ENCODE data around the gene ZRSR2.
"Not testable (repeated sequence)": the region's sequence is repeated elsewhere in the genome, so short reads cannot be mapped to it uniquely, and the experiment has no call there.

Gene ZRSR2, protein sequence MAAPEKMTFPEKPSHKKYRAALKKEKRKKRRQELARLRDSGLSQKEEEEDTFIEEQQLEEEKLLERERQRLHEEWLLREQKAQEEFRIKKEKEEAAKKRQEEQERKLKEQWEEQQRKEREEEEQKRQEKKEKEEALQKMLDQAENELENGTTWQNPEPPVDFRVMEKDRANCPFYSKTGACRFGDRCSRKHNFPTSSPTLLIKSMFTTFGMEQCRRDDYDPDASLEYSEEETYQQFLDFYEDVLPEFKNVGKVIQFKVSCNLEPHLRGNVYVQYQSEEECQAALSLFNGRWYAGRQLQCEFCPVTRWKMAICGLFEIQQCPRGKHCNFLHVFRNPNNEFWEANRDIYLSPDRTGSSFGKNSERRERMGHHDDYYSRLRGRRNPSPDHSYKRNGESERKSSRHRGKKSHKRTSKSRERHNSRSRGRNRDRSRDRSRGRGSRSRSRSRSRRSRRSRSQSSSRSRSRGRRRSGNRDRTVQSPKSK

GRCh38 chrX:15789979-15790768, at the start of gene ZRSR2:
Gene ZRSR2 (plus strand): TSS chrX:15790484. CDS start chrX:15790496, 12 bp downstream.
- FAIRE-seq: no peak

DNA sequence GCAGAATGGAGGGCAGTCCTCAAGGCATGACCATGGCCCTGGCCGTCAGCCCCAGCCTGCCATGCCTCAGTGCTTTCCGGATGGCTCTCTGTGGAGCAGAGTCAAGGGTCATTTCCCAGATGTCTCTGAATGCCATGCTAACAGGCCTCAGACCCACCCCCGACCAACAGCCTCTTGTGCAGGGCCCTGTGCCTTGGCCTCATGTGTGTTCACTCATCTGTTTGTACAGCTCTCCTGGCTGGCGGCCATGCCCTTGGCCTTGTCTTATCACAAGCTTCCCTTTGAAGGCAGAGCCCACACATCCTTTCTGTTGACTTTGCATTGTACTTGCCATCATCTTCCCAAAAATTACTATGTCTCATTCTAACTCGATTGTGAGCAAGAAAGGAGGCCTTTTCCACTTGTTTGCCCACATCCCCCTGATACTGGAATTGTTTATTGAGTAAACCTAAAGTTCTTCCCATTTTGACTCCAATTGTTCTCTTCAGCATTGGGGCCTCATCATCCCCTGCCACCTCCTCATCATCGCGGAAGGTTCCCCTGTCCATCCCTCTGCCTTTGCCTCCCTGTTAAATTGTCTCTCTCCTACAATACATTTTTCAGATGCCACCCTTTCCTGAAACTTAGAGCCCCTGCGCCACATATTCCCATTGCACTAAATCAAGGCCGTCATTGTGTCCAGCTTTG, 46.0 kb upstream of the ZRSR2 start:
- no peak for FAIRE-seq

DNA sequence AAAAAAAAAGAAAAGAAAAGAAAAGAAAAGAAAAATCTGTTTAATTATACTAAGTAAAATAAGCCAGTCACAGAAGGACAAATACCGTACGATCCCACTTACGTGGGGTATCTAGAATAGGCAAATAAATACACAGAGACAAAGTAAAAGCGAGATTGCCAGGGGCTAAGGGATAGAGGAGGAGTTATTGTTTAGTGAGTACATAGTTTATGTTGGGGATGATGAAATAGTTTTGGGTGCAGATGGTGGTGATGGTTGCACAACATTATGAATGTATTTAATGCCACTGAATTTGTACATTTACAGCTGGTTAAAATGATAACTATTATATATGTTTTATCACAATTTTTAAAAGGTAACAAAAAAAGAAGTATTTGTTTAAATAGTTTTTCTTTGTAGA, 45.1 kb upstream of the ZRSR2 start:
- FAIRE-seq: no peak

DNA sequence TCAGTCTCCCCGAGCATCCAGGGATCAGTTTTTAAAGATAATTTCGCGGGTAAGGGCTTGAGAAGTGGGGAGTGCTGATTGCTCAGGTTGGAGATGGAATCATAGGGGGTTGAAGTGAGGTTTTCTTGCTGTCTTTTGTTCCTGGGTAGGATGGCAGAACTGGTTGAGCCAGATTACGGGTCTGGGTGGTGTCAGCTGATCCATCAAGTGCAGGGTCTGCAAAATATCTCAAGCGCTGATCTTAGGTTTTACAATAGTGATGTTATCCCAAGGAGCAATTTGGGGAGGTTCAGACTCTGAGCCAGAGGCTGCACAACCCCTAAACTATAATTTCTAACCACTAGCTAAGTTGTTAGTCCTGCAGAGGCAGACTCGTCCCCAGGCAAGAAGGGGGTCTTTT, 43.6 kb upstream of the ZRSR2 start:
- FAIRE-seq: not testable (repeated sequence)

DNA sequence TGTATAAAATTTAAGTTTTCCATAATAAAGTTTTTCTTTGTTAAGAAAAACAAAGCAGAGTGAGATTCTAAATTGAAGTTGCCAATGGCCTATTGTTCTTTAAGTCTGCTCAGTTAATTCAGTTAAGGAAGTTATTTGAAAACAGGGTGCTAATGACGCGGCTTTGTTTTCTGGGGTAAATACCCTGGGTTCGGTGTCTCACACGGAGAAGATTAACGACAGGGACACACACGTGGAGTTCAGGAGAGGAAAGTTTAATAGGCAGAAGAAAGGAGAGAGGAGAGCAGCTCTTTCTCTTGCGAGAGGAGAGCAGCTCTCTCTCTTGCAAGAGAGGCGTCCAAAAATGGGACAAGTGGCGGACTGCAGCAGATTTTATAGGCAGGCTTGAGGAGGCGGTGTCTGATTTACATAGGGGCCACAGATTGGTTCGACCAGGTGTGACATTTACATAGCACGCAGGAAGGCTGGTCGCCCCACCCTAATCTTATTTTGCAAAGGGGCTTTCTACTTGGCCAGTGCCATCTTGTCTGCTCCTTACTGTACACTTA, 42.6 kb upstream of the ZRSR2 start:
- FAIRE-seq: no peak

- FAIRE-seq: peak; percentile 14
Observed at GRCh38 chrX:15748841-15749240, 41.4 kb upstream of the ZRSR2 start.

GRCh38 chrX:15749642-15750610, 40.4 kb upstream of the ZRSR2 start:
- FAIRE-seq: peak; percentile 69

DNA sequence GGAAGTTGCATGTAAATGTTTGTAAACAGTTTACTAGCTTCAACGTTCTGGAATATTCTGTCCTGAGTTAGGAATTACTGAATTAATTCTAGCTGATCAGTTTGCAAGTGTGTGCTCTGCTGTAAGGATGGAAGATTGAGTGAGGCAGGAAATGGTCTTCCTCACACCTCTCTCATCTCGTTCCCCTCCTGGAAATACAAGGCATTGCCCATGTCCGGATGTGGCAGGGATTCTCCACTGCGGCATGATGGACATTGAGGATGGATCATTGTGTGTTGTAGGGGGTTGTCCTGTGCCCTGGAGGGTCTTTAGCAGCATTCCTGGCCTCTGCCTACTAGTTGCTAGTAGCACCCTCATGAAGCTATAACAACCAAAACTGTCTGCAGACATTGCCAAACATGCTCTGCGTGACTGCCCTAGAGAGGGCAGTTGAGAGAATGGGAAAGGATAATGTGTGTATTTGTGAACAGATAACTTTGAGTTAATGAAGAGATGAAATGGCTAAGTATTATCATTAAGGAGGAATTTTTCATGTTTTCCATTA, 39.6 kb upstream of the ZRSR2 start:
- no peak for FAIRE-seq

- FAIRE-seq: peak; percentile 98
Observed at GRCh38 chrX:15751155-15751819, 39.0 kb upstream of the ZRSR2 start.

DNA sequence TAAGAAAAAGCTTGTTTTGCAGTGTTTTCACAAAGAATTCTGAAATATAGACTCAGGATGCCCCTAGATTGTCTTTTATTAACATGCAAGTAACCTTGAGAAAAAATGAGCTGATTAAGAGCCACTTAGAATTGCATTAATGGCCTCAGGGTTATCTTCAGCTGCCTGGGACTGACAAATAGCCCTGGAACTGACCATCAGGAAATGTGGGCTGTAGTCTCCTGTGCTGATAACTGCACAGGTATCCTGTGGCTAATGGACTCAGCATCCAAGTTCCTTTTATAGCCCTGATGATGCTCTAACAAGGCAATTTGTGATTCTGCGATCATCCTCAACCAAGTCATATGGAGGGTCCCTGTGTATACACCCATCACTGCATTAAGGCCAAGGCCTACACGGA, 35.2 kb upstream of the ZRSR2 start:
- no peak for FAIRE-seq

- no peak for FAIRE-seq
Observed at GRCh38 chrX:15758140-15758539, 32.1 kb upstream of the ZRSR2 start.

- not testable (repeated sequence) for FAIRE-seq
Observed at GRCh38 chrX:15759886-15760285, 30.4 kb upstream of the ZRSR2 start.

DNA sequence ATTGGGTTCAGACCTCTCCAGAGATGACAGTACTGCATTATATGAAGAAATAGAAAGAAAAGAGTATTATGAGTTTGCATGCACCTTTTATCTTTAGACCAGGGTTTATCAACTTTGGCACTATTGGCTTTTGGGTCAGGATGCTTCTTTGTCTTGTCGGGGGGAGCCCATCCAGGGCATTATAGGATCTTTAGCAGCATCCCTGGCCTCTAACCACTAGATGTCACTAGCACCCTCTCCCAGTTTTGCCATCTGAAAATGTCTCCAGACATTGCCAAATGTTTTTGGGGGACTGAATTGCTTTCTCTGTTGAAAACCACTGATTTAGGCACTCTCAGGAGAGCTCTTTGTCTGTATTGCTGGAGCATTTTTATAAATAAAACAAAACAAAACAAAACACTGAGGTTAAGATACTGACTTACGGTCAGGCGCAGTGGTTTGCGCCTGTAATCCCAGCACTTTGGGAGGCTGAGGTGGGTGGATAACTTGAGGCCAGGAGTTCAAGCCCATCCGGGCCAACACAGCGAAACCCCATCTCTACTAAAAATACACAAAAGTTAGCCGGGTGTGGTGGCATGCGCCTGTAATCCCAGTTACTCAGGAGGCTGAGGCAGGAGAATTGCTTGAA, 28.6 kb upstream of the ZRSR2 start:
- FAIRE-seq: no peak

- no peak for FAIRE-seq
Observed at GRCh38 chrX:15769300-15769954, 20.9 kb upstream of the ZRSR2 start.

DNA sequence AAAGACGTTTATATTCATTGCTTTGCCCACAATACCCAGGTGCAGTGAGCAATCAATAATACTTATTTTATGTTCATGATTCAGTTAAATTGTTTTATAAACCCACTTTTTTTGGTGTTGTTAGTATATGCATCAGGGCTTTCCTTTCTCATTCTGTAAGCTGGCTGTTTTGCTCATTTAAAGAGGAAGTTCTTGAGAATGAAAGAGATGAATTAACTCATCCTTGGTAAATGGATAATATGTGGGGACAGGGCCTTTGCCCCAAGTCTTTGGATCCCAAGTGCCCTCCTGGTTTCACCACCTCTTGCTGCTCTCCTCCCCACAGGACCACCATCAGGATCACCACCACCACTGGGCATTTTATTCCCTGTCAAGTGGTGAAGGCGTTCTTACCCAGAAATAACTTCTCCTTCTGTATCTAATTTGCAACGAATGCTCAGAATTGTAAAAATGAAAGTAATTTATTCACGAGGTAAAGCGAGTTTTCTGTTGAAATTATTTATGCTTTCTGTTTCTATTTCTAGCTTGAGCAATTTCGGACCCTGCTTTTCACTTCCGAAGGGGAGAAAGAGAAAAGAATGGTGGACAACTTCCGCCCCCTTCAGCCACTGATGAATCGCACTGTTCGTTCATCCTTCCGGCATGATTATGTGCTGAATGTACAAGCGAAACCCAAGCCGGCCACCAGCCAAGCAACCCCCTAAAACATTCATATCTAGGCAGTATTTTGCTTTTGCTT, 8.2 kb upstream of the ZRSR2 start:
- FAIRE-seq: no peak

- FAIRE-seq: no peak
Observed at GRCh38 chrX:15785176-15785750, 5.0 kb upstream of the ZRSR2 start.

- FAIRE-seq: no peak
Observed at GRCh38 chrX:15786915-15787314, 3.4 kb upstream of the ZRSR2 start.

GRCh38 chrX:15790769-15791290, 546 bp downstream of the ZRSR2 start:
- no peak for FAIRE-seq

All from colon (tissue), 2 donors.